Mucosa of descending colon (tissue), 3 donors: ENCODE results near the gene TMEM132C. TPM values are rescaled to one million over a fixed set of nuclear protein-coding genes. Genes with fewer than 3 reads are reported as not detected.

Source experiments
- ATAC-seq: fragments of 200-7000 bp; cut with Tn5 transposase; one replicate; pipeline ENCODE4 v1.9.1; 2020; ENCODE audit warnings: mild to moderate bottlenecking, moderate library complexity
- DNase-seq, 3 donors: peaks; one replicate each; pipeline ENCODE4 v3.0.0-alpha.2; 2020
- H3K36me3 ChIP-seq: fragments of 200-600 bp; one replicate; pipeline ENCODE4 v1.8.0; 2021; ENCODE audit warnings: low read depth, mild to moderate bottlenecking
- H3K4me1 ChIP-seq: fragments of 200-600 bp; one replicate; pipeline ENCODE4 v1.8.0; 2021; ENCODE audit warnings: low read depth, mild to moderate bottlenecking
- H3K4me3 ChIP-seq: fragments of 200-600 bp; one replicate; pipeline ENCODE4 v1.8.0; 2021; ENCODE audit warnings: mild to moderate bottlenecking
- H3K9me3 ChIP-seq: fragments of 200-600 bp; one replicate; pipeline ENCODE4 v1.8.0; 2021; ENCODE audit warnings: mild to moderate bottlenecking
- CTCF ChIP-seq: fragments of 200-600 bp; IDR thresholded peaks from one replicate; pipeline ENCODE4 v1.8.0; 2022; ENCODE audit warnings: antibody characterized with exemption, mild to moderate bottlenecking
- intact Hi-C, 2 donors: fragments of 100-400 bp; cut with DNase I in 1 of 2; cut with micrococcal nuclease in 1 of 2; formaldehyde crosslinking; loops; one replicate each; pipeline versions ENCODE4 v1.11.0 to v1.11.1; 2022; cut with DNase I, micrococcal nuclease
- microRNA-seq: library from miRNA; unstranded; fragments of <30 nt; microRNA quantifications from one replicate; pipeline ENCODE4, GENCODE V29; 2019
- total RNA-seq, 3 donors: library from RNA; stranded (reverse); fragmentation: NEBNext Ultra II Directional in 2 of 3; extraction: Animal tissue kit (Norgen Biotek cat#: 25700) in 2 of 3; gene quantifications; one replicate each; pipeline versions ENCODE4 v1.2.1 to v1.2.4, GENCODE V29; 2021 to 2023
- donor health status: DM: no; HTN: no; CAD: no; lungs with moderate emphysema.
- donor health status: DM: no; HTN: no; CAD: no.
- donor health status: DM: no; HTN: yes; CAD: no.

The TMEM132C gene
- total RNA-seq, 3 donors from 2014 or later = 0.23 to 2.4 (median 1.2) TPM

- no peak for TF ChIP-seq CTCF
- DNase-seq = no peak
- ATAC-seq = no peak
- intact Hi-C loops = no loop called here
- no peak overlapping the region for H3K4me3 ChIP-seq
- no peaks in the 10 kb centered on the region for H3K4me1 ChIP-seq
- H3K9me3 ChIP-seq = no peaks in the 10 kb centered on the region
- no peaks in the 10 kb centered on the region for H3K36me3 ChIP-seq
Measured at GRCh38 chr12:128747441-128747840, 480.5 kb downstream of the TMEM132C start.

GRCh38 chr12:128752386-128752785, 485.4 kb downstream of the TMEM132C start:
- DNase-seq = no peak
- intact Hi-C loops = no loop called here
- no peaks in the 10 kb centered on the region for H3K36me3 ChIP-seq
- no peak overlapping the region for H3K4me3 ChIP-seq
- no peaks in the 10 kb centered on the region for H3K4me1 ChIP-seq
- TF ChIP-seq CTCF = no peak
- no peak for ATAC-seq
- H3K9me3 ChIP-seq = no peaks in the 10 kb centered on the region

GRCh38 chr12:128753438-128753837, 486.5 kb downstream of the TMEM132C start:
- TF ChIP-seq CTCF = no peak
- no peak for DNase-seq
- Histone ChIP-seq H3K9me3 (no peaks in the 10 kb centered on the region), H3K4me3 (no peak overlapping the region), H3K36me3 (no peaks in the 10 kb centered on the region), H3K4me1 (no peaks in the 10 kb centered on the region)
- intact Hi-C loops = no loop called here
- ATAC-seq = no peak

- Histone ChIP-seq H3K9me3 (no peaks in the 10 kb centered on the region), H3K4me3 (no peak overlapping the region), H3K4me1 (no peaks in the 10 kb centered on the region), H3K36me3 (no peaks in the 10 kb centered on the region)
- DNase-seq = no peak
- intact Hi-C loops = no loop called here
- ATAC-seq = no peak
- no peak for TF ChIP-seq CTCF
Measured at GRCh38 chr12:128754275-128754674, 487.3 kb downstream of the TMEM132C start.

- DNase-seq = no peak
- ATAC-seq = no peak
- H3K4me3 ChIP-seq = no peak overlapping the region
- intact Hi-C loops = no loop called here
- no peaks in the 10 kb centered on the region for H3K36me3 ChIP-seq
- H3K4me1 ChIP-seq = no peaks in the 10 kb centered on the region
- no peak for TF ChIP-seq CTCF
- H3K9me3 ChIP-seq = no peaks in the 10 kb centered on the region
Measured at GRCh38 chr12:128755566-128755965, 488.6 kb downstream of the TMEM132C start.

Small RNA genes lying within 50 kb of the gene (microRNA-seq; reads per million reads assigned to microRNA genes)
- gene MIR3612 (not detected), gene MIR4419B (not detected)
